ENCODE measurements around the gene NHSL1.
A peak's percentile ranks its signal among the peaks of the same experiment; 100 is the strongest.

NHSL1 gene

DNA sequence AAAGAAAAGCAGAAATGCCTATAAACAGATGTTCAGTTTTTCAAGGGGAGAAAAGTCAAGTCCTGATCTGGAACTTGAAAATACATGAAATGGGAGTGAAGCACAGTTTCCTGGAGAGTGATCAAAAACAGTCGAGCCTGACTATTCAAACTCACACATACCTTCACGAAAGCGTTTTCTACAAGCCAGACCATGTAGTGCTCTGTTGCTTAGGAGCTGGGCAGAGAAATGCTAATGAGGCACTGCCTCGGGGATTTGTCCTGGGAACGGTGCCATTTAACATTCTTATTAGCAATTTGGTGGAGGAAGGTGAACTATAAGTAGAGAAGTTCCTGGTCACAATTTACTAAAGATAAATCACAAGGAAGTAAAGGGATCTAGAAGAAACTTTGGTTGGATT is 5.9 kb downstream of the NHSL1 start:
- peak overlapping the region; percentile 70 for H3K27ac ChIP-seq
- TF ChIP-seq, protein P1, sequence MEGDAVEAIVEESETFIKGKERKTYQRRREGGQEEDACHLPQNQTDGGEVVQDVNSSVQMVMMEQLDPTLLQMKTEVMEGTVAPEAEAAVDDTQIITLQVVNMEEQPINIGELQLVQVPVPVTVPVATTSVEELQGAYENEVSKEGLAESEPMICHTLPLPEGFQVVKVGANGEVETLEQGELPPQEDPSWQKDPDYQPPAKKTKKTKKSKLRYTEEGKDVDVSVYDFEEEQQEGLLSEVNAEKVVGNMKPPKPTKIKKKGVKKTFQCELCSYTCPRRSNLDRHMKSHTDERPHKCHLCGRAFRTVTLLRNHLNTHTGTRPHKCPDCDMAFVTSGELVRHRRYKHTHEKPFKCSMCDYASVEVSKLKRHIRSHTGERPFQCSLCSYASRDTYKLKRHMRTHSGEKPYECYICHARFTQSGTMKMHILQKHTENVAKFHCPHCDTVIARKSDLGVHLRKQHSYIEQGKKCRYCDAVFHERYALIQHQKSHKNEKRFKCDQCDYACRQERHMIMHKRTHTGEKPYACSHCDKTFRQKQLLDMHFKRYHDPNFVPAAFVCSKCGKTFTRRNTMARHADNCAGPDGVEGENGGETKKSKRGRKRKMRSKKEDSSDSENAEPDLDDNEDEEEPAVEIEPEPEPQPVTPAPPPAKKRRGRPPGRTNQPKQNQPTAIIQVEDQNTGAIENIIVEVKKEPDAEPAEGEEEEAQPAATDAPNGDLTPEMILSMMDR (IDR thresholded peaks at IDR 0.05): no peak
- no peak for TF ChIP-seq ZFX (IDR thresholded peaks at IDR 0.05; ENCODE audit: borderline replicate concordance)

DNA sequence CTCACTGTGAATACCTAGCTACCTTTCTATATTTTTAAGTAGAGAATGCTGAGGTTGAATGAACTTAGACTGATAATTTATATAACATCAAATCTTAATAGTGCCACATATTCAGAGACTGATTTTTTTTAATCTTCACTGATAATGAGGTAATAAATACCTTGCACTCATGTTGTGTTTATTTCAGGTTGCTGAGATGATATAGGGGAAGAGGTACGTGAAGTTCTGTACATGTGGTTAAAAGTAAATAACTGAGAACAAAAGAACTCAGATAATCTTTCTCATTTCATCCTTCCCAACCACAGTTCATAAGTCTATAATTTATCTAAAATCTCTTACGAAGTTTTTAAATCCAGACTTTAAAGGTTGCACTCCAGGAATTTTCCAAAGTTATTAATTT is 6.4 kb downstream of the NHSL1 start:
- no peak for TF ChIP-seq ZFX (IDR thresholded peaks at IDR 0.05; ENCODE audit: borderline replicate concordance)
- TF ChIP-seq, protein P1 (IDR thresholded peaks at IDR 0.05): no peak
- H3K27ac ChIP-seq: peak overlapping the region; percentile 70

DNA sequence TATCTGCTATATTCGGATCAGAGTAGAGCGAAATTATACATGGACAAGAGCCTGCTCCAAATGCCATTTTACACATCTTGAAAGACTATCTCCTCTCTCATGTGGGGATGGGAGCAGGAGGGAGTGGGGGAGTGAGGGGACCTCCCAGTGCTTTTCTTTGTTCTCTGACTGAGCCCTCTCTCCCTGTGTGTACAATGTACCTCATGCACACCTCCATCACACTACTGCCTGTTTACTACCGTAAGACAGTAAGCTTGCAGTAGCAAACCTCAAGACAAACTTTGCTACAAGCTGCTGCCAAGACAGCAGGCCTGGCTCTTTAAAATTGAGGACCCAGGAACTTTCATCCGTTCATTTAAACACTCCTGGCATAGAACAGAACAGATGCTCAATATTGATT is 7.2 kb downstream of the NHSL1 start:
- TF ChIP-seq, protein P1 (IDR thresholded peaks at IDR 0.05): no peak
- TF ChIP-seq ZFX (IDR thresholded peaks at IDR 0.05; ENCODE audit: borderline replicate concordance): no peak
- H3K27ac ChIP-seq: peak overlapping the region; percentile 70

DNA sequence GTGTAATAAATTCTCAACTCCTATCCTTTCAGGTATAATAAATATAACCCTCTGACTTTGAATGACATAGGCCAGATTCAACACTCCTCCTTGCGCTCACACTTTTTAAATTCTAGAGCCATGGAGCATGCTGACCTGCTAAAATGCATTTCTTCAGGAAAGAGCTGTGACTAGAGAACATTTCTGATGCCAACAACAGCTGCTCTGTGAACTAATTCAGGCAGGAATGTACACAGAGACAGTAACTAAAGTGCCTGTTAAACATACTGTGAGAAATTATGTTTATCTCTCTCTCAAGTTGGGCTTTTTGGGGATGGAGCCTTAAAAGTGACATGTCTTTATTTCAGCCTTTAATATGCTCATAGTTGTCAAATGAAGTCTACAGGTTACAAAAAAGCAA is 8.3 kb downstream of the NHSL1 start:
- no peak for TF ChIP-seq ZFX (IDR thresholded peaks at IDR 0.05; ENCODE audit: borderline replicate concordance)
- TF ChIP-seq, protein P1 (IDR thresholded peaks at IDR 0.05): no peak
- no peak overlapping the region for H3K27ac ChIP-seq

DNA sequence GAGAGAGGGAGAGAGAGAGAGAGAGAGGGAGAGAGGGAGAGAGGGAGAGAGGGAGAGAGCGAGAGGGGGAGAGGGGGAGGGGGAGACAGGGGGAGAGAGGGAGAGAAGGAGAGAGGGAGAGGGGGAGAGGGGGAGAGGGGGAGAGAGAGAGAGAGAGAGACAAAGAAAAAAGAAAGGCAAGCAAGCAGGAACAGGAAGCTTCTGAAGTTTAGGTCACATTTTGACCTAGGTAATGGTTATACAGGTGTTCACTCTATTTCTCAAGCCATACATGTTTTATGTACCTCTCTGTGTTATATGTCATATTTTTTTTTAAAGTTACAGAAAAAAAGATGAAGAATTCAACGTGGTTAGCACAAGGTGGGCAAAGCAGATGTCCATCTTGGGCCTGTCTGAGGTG is 9.4 kb downstream of the NHSL1 start:
- TF ChIP-seq ZFX (IDR thresholded peaks at IDR 0.05; ENCODE audit: borderline replicate concordance): no peak
- TF ChIP-seq, protein P1 (IDR thresholded peaks at IDR 0.05): no peak
- H3K27ac ChIP-seq: no peak overlapping the region

DNA sequence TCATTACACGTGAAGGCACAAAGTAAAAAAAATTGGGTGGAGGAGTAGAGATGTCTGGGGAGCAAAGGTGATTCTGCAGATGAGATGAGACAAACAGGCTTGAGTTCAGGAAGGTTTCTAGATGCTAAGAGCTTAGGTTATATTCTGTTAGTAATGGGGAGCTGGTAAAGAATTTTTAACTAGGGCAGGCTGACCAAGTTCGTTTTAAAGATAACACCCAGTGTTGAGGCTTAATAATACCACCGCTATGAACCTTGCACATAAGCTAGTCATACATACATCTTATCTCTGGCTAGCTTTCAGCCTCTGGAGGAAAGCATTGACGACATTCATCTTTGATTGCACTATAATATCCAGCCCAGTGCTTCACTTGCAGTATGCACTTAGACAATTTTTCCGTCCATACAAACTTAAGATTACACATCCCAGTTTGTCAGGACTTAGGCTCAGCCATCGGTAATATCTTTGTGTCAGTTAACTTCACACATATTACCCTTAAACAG is 12.1 kb downstream of the NHSL1 start:
- TF ChIP-seq ZFX (IDR thresholded peaks at IDR 0.05; ENCODE audit: borderline replicate concordance): no peak
- TF ChIP-seq, protein P1 (IDR thresholded peaks at IDR 0.05): no peak
- H3K27ac ChIP-seq: no peak overlapping the region

DNA sequence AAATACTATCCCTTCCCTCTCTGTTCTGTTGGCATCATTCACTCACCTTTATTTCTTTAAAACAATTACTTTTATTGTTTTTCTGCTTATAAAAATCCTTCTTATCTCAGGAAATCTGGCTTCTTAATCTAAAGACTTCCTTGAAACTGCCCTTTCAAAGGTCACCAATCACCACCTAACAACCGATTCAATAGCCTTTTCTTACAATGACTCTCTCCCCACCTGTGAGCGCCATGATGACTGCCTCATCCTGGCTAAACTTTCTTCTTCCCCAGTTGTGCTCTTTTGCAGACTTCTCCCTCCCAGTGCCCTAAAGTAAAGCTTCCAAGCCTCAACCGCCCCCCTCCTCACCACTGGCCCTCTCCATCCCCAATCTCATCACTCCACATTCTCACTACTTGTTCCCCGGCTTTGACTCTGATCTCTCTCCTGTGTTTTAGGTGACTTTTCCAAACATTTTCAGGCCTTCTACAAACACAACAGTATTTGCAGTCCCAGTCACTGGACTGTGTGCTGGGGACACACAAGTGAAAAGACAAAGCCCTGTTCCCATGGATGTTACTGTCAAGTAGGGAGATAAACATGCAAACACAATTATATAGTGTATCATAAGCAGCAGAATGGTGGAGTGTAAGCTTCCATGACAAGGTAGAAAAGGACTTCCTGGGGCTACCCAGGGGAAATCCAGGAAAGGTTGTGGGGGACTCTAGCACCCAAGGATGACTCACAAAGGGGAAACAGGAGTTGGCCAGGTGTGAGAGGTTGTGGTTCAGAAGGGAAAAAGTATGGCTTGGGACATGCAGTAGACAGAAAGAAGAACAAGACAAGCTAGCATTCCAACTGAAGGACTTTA is 12.8 kb downstream of the NHSL1 start:
- TF ChIP-seq ZFX (IDR thresholded peaks at IDR 0.05; ENCODE audit: borderline replicate concordance): no peak
- TF ChIP-seq, protein P1 (IDR thresholded peaks at IDR 0.05): no peak
- H3K27ac ChIP-seq: no peak overlapping the region

Data from 22Rv1 (cell line).